AG04449 (cell line): ENCODE results near the gene PXDC1.

Experiments used
- CTCF ChIA-PET: fragments of 350-600 bp; formaldehyde crosslinking; extraction: SDS; loops from one replicate; lab custom pipeline; 2021; ENCODE audit warnings: antibody characterized with exemption; lab: Yijun Ruan, JAX
- POLR2A ChIA-PET: fragments of 400-600, 350-600 bp; formaldehyde crosslinking; extraction: SDS; loops from one replicate; lab custom pipeline; 2020; ENCODE audit warnings: antibody characterized with exemption, inconsistent platforms; lab: Yijun Ruan, JAX
- DNase-seq: peaks from one replicate; pipeline ENCODE4 v3.0.0-alpha.2; 2010; ENCODE audit warnings: low read depth, low spot score
- H3K4me3 ChIP-seq: 2 replicates; pipeline ENCODE4 v1.5.1; 2011; ENCODE audit warnings: low read depth, mild to moderate bottlenecking, control low read depth, low read length
- CTCF ChIP-seq: IDR thresholded peaks from one replicate; pipeline ENCODE4 v1.5.1; 2011; ENCODE audit warnings: mild to moderate bottlenecking, moderate library complexity, low read length, control low read depth, inconsistent platforms; ENCODE audit not compliant: insufficient read depth; ENCODE audit errors: missing control alignments

The PXDC1 gene

GRCh38 chr6:3784885-3785744 lies 33.6 kb upstream of the PXDC1 start:
- TF ChIP-seq CTCF: no peak
- POLR2A ChIA-PET: no interaction called here
- no peak overlapping the region for H3K4me3 ChIP-seq
- CTCF ChIA-PET: no interaction called here
- DNase-seq: no peak

- POLR2A ChIA-PET: no interaction called here
- no peak for TF ChIP-seq CTCF
- CTCF ChIA-PET: no interaction called here
- H3K4me3 ChIP-seq: no peak overlapping the region
- no peak for DNase-seq
Observed at GRCh38 chr6:3784423-3784822, 32.9 kb upstream of the PXDC1 start.

GRCh38 chr6:3782876-3783832 lies 31.6 kb upstream of the PXDC1 start:
- no peak for TF ChIP-seq CTCF
- no peak overlapping the region for H3K4me3 ChIP-seq
- DNase-seq: no peak
- POLR2A ChIA-PET: no interaction called here
- CTCF ChIA-PET: interaction anchor here (0.8 to 1.0 kb wide), 4 partner anchors 8 to 64 kb away, joined by 3 to 5 read pairs (median 3); no protein-coding TSS in a partner anchor

GRCh38 chr6:3781504-3781903 lies 30.0 kb upstream of the PXDC1 start:
- no peak for DNase-seq
- CTCF ChIA-PET: no interaction called here
- H3K4me3 ChIP-seq: no peak overlapping the region
- no peak for TF ChIP-seq CTCF
- POLR2A ChIA-PET: no interaction called here

GRCh38 chr6:3779574-3779849 lies 28.0 kb upstream of the PXDC1 start:
- no peak for TF ChIP-seq CTCF
- H3K4me3 ChIP-seq: no peak overlapping the region
- ChIA-PET POLR2A (no interaction called here), CTCF (interaction anchor here (1.0 kb wide), 1 partner anchor 36 kb away, joined by 4 read pairs; no protein-coding TSS in a partner anchor)
- no peak for DNase-seq
